Trophoblast cell (in vitro differentiated cells and primary cell): Measurements from ENCODE around the gene CDHR3.

Source experiments
- DNase-seq, 2 donors: peaks; one replicate each; pipeline ENCODE4 v3.0.0-alpha.2; 2016
- H2AFZ ChIP-seq: 2 replicates; pipeline ENCODE4 v1.6.1; 2013; ENCODE audit warnings: low read length, moderate library complexity, mild to moderate bottlenecking; ENCODE audit not compliant: insufficient read depth, poor library complexity
- H2AK5ac ChIP-seq: 2 replicates; pipeline ENCODE4 v1.6.1; 2013; ENCODE audit warnings: mild to moderate bottlenecking, low read length
- H2BK120ac ChIP-seq: 2 replicates; pipeline ENCODE4 v1.6.1; 2013; ENCODE audit warnings: low read length, mild to moderate bottlenecking, moderate library complexity; ENCODE audit not compliant: insufficient read depth, poor library complexity
- H2BK12ac ChIP-seq: 2 replicates; pipeline ENCODE4 v1.6.1; 2013; ENCODE audit warnings: mild to moderate bottlenecking, low read length, moderate library complexity
- H2BK5ac ChIP-seq: 2 replicates; pipeline ENCODE4 v1.6.1; 2013; ENCODE audit warnings: low read length, low read depth, moderate library complexity, mild to moderate bottlenecking; ENCODE audit not compliant: poor library complexity
- H3K14ac ChIP-seq: 2 replicates; pipeline ENCODE4 v1.6.1; 2013; ENCODE audit warnings: mild to moderate bottlenecking, low read length
- H3K18ac ChIP-seq: 2 replicates; pipeline ENCODE4 v1.6.1; 2013; ENCODE audit warnings: mild to moderate bottlenecking, low read length
- H3K23ac ChIP-seq: 2 replicates; pipeline ENCODE4 v1.6.1; 2013; ENCODE audit warnings: low read length
- H3K27ac ChIP-seq: 2 replicates; pipeline ENCODE4 v1.5.1; 2013; ENCODE audit warnings: low read depth, mild to moderate bottlenecking, inconsistent platforms, low read length, moderate library complexity
- H3K27me3 ChIP-seq: 2 replicates; pipeline ENCODE4 v1.6.1; 2013; ENCODE audit warnings: inconsistent platforms, mild to moderate bottlenecking, low read length, moderate library complexity; ENCODE audit not compliant: insufficient read depth
- H3K36me3 ChIP-seq, 2 experiments: 1 replicate in 1 of 2; 2 replicates in 1 of 2; pipeline ENCODE4 v1.6.1; 2013; ENCODE audit warnings: low read length in 2 of 2, mild to moderate bottlenecking in 2 of 2, moderate library complexity in 1 of 2; ENCODE audit not compliant: insufficient read depth in 2 of 2, control insufficient read depth in 1 of 2
- H3K4ac ChIP-seq: 2 replicates; pipeline ENCODE4 v1.6.1; 2013; ENCODE audit warnings: low read depth, mild to moderate bottlenecking, low read length, moderate library complexity
- H3K4me1 ChIP-seq, 2 experiments: 1 replicate in 1 of 2; 2 replicates in 1 of 2; pipeline ENCODE4 v1.6.1; 2013; ENCODE audit warnings: low read length in 2 of 2, mild to moderate bottlenecking in 2 of 2, moderate library complexity in 1 of 2; ENCODE audit not compliant: insufficient read depth in 2 of 2, control insufficient read depth in 1 of 2
- H3K4me2 ChIP-seq: 2 replicates; pipeline ENCODE4 v1.6.1; 2013; ENCODE audit warnings: inconsistent platforms, mild to moderate bottlenecking, low read length, moderate library complexity
- H3K4me3 ChIP-seq: 2 replicates; pipeline ENCODE4 v1.5.1; 2013; ENCODE audit warnings: mild to moderate bottlenecking, low read depth, low read length, inconsistent platforms
- H3K79me1 ChIP-seq: one replicate; pipeline ENCODE4 v1.6.1; 2013; ENCODE audit warnings: low read length
- H3K79me2 ChIP-seq: 2 replicates; pipeline ENCODE4 v1.6.1; 2013; ENCODE audit warnings: low read length, mild to moderate bottlenecking; ENCODE audit not compliant: control insufficient read depth, insufficient read depth, poor library complexity
- H3K9ac ChIP-seq: 2 replicates; pipeline ENCODE4 v1.6.1; 2013; ENCODE audit warnings: mild to moderate bottlenecking, low read length
- H3K9me3 ChIP-seq: 2 replicates; pipeline ENCODE4 v1.6.1; 2013; ENCODE audit warnings: low read depth, mild to moderate bottlenecking, control low read depth, inconsistent platforms, low read length; ENCODE audit not compliant: insufficient read depth
- H4K12ac ChIP-seq: 2 replicates; pipeline ENCODE4 v1.6.1; 2013; ENCODE audit warnings: low read depth, mild to moderate bottlenecking, low read length, moderate library complexity
- H4K8ac ChIP-seq: 2 replicates; pipeline ENCODE4 v1.6.1; 2013; ENCODE audit warnings: low read depth, mild to moderate bottlenecking, low read length, moderate library complexity
- H4K91ac ChIP-seq: one replicate; pipeline ENCODE4 v1.6.1; 2013; ENCODE audit warnings: low read depth, mild to moderate bottlenecking, low read length, moderate library complexity
- WGBS: extraction: QIAGEN DNeasy Blood & Tissue Kit; methylation state at CpG from one replicate; pipeline ENCODE4 v1.1.7; 2013; ENCODE audit warnings: missing lambda C conversion rate; ENCODE audit not compliant: insufficient read length, insufficient coverage; ENCODE audit errors: extremely low coverage; 5-methylcytosine and 5-hydroxymethylcytosine counted together

CDHR3 gene

GRCh38 chr7:106001196-106001595 is 38.1 kb downstream of the CDHR3 start:
- no peak overlapping the region for H3K4me3 ChIP-seq
- no peak overlapping the region for H3K4me2 ChIP-seq
- H2BK12ac ChIP-seq, result no peak overlapping the region
- no peaks in the 10 kb centered on the region for H3K27me3 ChIP-seq
- no peaks in the 10 kb centered on the region for H3K36me3 ChIP-seq
- H3K14ac ChIP-seq, result no peak overlapping the region
- no peak overlapping the region for H2AFZ ChIP-seq
- peak overlapping the region; percentile 13 for H3K9ac ChIP-seq
- no peaks in the 10 kb centered on the region for H3K79me2 ChIP-seq
- no peaks in the 10 kb centered on the region for H3K9me3 ChIP-seq
- no peak overlapping the region for H4K91ac ChIP-seq
- H2AK5ac ChIP-seq, result no peak overlapping the region
- DNase-seq, result no peak
- H3K4ac ChIP-seq, result no peak overlapping the region
- no peak overlapping the region for H2BK120ac ChIP-seq
- no peak overlapping the region for H3K18ac ChIP-seq
- no peak overlapping the region for H3K27ac ChIP-seq
- H4K12ac ChIP-seq, result no peak overlapping the region
- H3K79me1 ChIP-seq, result no peaks in the 10 kb centered on the region
- no peak overlapping the region for H2BK5ac ChIP-seq
- H3K23ac ChIP-seq, result no peak overlapping the region
- no peaks in the 10 kb centered on the region for H3K4me1 ChIP-seq
- H4K8ac ChIP-seq, result no peak overlapping the region
- WGBS, result no CpG with 5 or more reads among the region's 7 CpGs

GRCh38 chr7:106001886-106002285 is 38.8 kb downstream of the CDHR3 start:
- Histone ChIP-seq H3K4me3 (no peak overlapping the region), H3K4me2 (no peak overlapping the region), H3K14ac (no peak overlapping the region), H3K9me3 (peaks cover 2% of the 10 kb centered on the region), H3K18ac (no peak overlapping the region), H2AFZ (no peak overlapping the region), H3K79me1 (no peaks in the 10 kb centered on the region), H2BK12ac (no peak overlapping the region), H4K8ac (no peak overlapping the region), H3K36me3 (no peaks in the 10 kb centered on the region), H2AK5ac (no peak overlapping the region), H2BK5ac (no peak overlapping the region), H3K23ac (no peak overlapping the region), H3K79me2 (no peaks in the 10 kb centered on the region), H3K27ac (no peak overlapping the region), H3K4me1 (no peaks in the 10 kb centered on the region), H3K27me3 (no peaks in the 10 kb centered on the region), H3K9ac (no peak overlapping the region), H3K4ac (no peak overlapping the region), H2BK120ac (no peak overlapping the region), H4K12ac (no peak overlapping the region), H4K91ac (no peak overlapping the region)
- no CpG with 5 or more reads among the region's 1 CpG for WGBS
- no peak for DNase-seq

GRCh38 chr7:106003525-106004064 is 40.5 kb downstream of the CDHR3 start:
- no CpG with 5 or more reads among the region's 5 CpGs for WGBS
- no peaks in the 10 kb centered on the region for H3K4me1 ChIP-seq
- H3K9me3 ChIP-seq, result peaks cover 6% of the 10 kb centered on the region
- H3K14ac ChIP-seq, result no peak overlapping the region
- no peaks in the 10 kb centered on the region for H3K79me2 ChIP-seq
- no peaks in the 10 kb centered on the region for H3K36me3 ChIP-seq
- H3K9ac ChIP-seq, result no peak overlapping the region
- no peak overlapping the region for H3K4me2 ChIP-seq
- no peak for DNase-seq
- H3K18ac ChIP-seq, result no peak overlapping the region
- H4K12ac ChIP-seq, result no peak overlapping the region
- no peak overlapping the region for H2AK5ac ChIP-seq
- no peak overlapping the region for H4K8ac ChIP-seq
- no peak overlapping the region for H2BK5ac ChIP-seq
- no peak overlapping the region for H3K27ac ChIP-seq
- H3K23ac ChIP-seq, result no peak overlapping the region
- no peaks in the 10 kb centered on the region for H3K79me1 ChIP-seq
- H4K91ac ChIP-seq, result no peak overlapping the region
- H3K27me3 ChIP-seq, result no peaks in the 10 kb centered on the region
- no peak overlapping the region for H3K4me3 ChIP-seq
- H3K4ac ChIP-seq, result no peak overlapping the region
- no peak overlapping the region for H2BK12ac ChIP-seq
- H2AFZ ChIP-seq, result no peak overlapping the region
- no peak overlapping the region for H2BK120ac ChIP-seq

- H3K79me1 ChIP-seq, result no peaks in the 10 kb centered on the region
- H2BK5ac ChIP-seq, result no peak overlapping the region
- H3K27ac ChIP-seq, result no peak overlapping the region
- H3K14ac ChIP-seq, result no peak overlapping the region
- no peak overlapping the region for H3K9ac ChIP-seq
- DNase-seq, result no peak
- no peak overlapping the region for H2BK12ac ChIP-seq
- no peak overlapping the region for H2BK120ac ChIP-seq
- H4K91ac ChIP-seq, result no peak overlapping the region
- no peak overlapping the region for H3K18ac ChIP-seq
- H2AK5ac ChIP-seq, result no peak overlapping the region
- no peak overlapping the region for H3K4ac ChIP-seq
- H3K27me3 ChIP-seq, result no peaks in the 10 kb centered on the region
- no peak overlapping the region for H4K12ac ChIP-seq
- peaks cover 6% of the 10 kb centered on the region for H3K9me3 ChIP-seq
- no peak overlapping the region for H3K4me3 ChIP-seq
- H4K8ac ChIP-seq, result no peak overlapping the region
- no peak overlapping the region for H3K23ac ChIP-seq
- H3K4me2 ChIP-seq, result no peak overlapping the region
- no peaks in the 10 kb centered on the region for H3K36me3 ChIP-seq
- H2AFZ ChIP-seq, result no peak overlapping the region
- H3K79me2 ChIP-seq, result no peaks in the 10 kb centered on the region
- peaks cover 2 to 6% of the 10 kb centered on the region in 2 experiments for H3K4me1 ChIP-seq
- WGBS, result no CpG with 5 or more reads among the region's 5 CpGs
Observed at GRCh38 chr7:106006906-106007305, 43.8 kb downstream of the CDHR3 start.
